ENCODE measurements around the gene NPIPB2. TPM values are rescaled to one million over a fixed set of nuclear protein-coding genes. Genes with fewer than 3 reads are reported as not detected.
A peak's percentile ranks its signal among the peaks of the same experiment; 100 is the strongest.
"Not testable (repeated sequence)": the region's sequence is repeated elsewhere in the genome, so short reads cannot be mapped to it uniquely, and the experiment has no call there.

NPIPB2 gene
- polyA plus RNA-seq, 1 experiment: 6.4 TPM

GRCh38 chr16:11976850-11977375 lies 35.1 kb upstream of the NPIPB2 start:
- Histone ChIP-seq H3K27me3 (ENCODE audit: control insufficient read depth, insufficient read depth, low read length) (no peaks in the 10 kb centered on the region), H3K36me3 (ENCODE audit: control insufficient read depth, insufficient read depth, low read length) (no peaks in the 10 kb centered on the region), H3K4me3 (ENCODE audit: low read depth, low read length) (peak overlapping the region; percentile 58)
- DNase-seq (ENCODE audit: low read depth): no peak
- CTCF ChIA-PET: interaction anchor here (0.9 to 3.0 kb wide), 7 partner anchors 18 to 93 kb away, joined by 3 to 8 read pairs (median 4); no protein-coding TSS in a partner anchor
- POLR2A ChIA-PET: interaction anchor here (0.6 kb wide), 1 partner anchor 531 kb away, joined by 7 read pairs; no protein-coding TSS in a partner anchor
- TF ChIP-seq CTCF (IDR thresholded peaks at IDR 0.05; ENCODE audit: insufficient read depth, low read depth, low read length): no peak

GRCh38 chr16:11973070-11973469 lies 31.2 kb upstream of the NPIPB2 start:
- no peak overlapping the region for H3K4me3 ChIP-seq (ENCODE audit: low read depth, low read length)
- no peaks in the 10 kb centered on the region for H3K36me3 ChIP-seq (ENCODE audit: control insufficient read depth, insufficient read depth, low read length)
- POLR2A ChIA-PET: no interaction called here

GRCh38 chr16:11972128-11972527 lies 30.3 kb upstream of the NPIPB2 start:
- no peak for DNase-seq (ENCODE audit: low read depth)
- no peak overlapping the region for H3K4me3 ChIP-seq (ENCODE audit: low read depth, low read length)
- H3K27me3 ChIP-seq (ENCODE audit: control insufficient read depth, insufficient read depth, low read length): no peaks in the 10 kb centered on the region
- ChIA-PET CTCF (interaction anchor here (0.9 to 3.0 kb wide), 4 partner anchors 11 to 96 kb away, joined by 3 to 21 read pairs (median 4); no protein-coding TSS in a partner anchor), POLR2A (no interaction called here)
- TF ChIP-seq CTCF (IDR thresholded peaks at IDR 0.05; ENCODE audit: insufficient read depth, low read depth, low read length): no peak; the same call in 1 of the 2 replicates
- no peaks in the 10 kb centered on the region for H3K36me3 ChIP-seq (ENCODE audit: control insufficient read depth, insufficient read depth, low read length)

More at GRCh38 chr16:11973070-11973469, 31.2 kb upstream of the NPIPB2 start:
- no peak for DNase-seq (ENCODE audit: low read depth)
- CTCF ChIA-PET: interaction anchor here (0.7 to 3.0 kb wide), 3 partner anchors 91 to 478 kb away, joined by 3 to 21 read pairs (median 4); no protein-coding TSS in a partner anchor
- H3K27me3 ChIP-seq (ENCODE audit: control insufficient read depth, insufficient read depth, low read length): no peaks in the 10 kb centered on the region
- no peak for TF ChIP-seq CTCF (IDR thresholded peaks at IDR 0.05; ENCODE audit: insufficient read depth, low read depth, low read length)

- DNase-seq (ENCODE audit: low read depth); H3K36me3 ChIP-seq (ENCODE audit: control insufficient read depth, insufficient read depth, low read length); H3K4me3 ChIP-seq (ENCODE audit: low read depth, low read length); H3K27me3 ChIP-seq (ENCODE audit: control insufficient read depth, insufficient read depth, low read length); POLR2A ChIA-PET: not testable (repeated sequence)
- CTCF ChIA-PET: interaction anchor here (2.8 kb wide), 1 partner anchor 97 kb away, joined by 12 read pairs; no protein-coding TSS in a partner anchor
These were observed 28.4 kb upstream of the NPIPB2 start for GRCh38 chr16:11970292-11970691.

- no peak for TF ChIP-seq CTCF (IDR thresholded peaks at IDR 0.05; ENCODE audit: insufficient read depth, low read depth, low read length)
- DNase-seq (ENCODE audit: low read depth): no peak
- Histone ChIP-seq H3K27me3 (ENCODE audit: control insufficient read depth, insufficient read depth, low read length) (no peaks in the 10 kb centered on the region), H3K4me3 (ENCODE audit: low read depth, low read length) (no peak overlapping the region), H3K36me3 (ENCODE audit: control insufficient read depth, insufficient read depth, low read length) (no peaks in the 10 kb centered on the region)
- POLR2A ChIA-PET: no interaction called here
- CTCF ChIA-PET: interaction anchor here (0.6 to 2.8 kb wide), 2 partner anchors 99 to 1375 kb away, joined by 3 to 12 read pairs; no protein-coding TSS in a partner anchor
These were observed 26.7 kb upstream of the NPIPB2 start for GRCh38 chr16:11968577-11968976.
